Vagina (tissue), 2 donors: ENCODE data around the gene CASP10. TPM values are rescaled to one million over a fixed set of nuclear protein-coding genes. Genes with fewer than 3 reads are reported as not detected.

Experiments
- DNase-seq, 2 donors: peaks; one replicate each; pipeline ENCODE4 v3.0.0-alpha.2; 2017; ENCODE audit errors: extremely low spot score in 2 of 2
- H3K27ac ChIP-seq: fragments of 200-600 bp; sonication (generic); one replicate; pipeline ENCODE4 v1.5.1; 2019
- H3K27me3 ChIP-seq: fragments of 200-600 bp; sonication (generic); one replicate; pipeline ENCODE4 v1.5.1; 2019
- H3K36me3 ChIP-seq, 2 donors: fragments of 200-600 bp; sonication (generic); one replicate each; pipeline ENCODE4 v1.5.1; 2017 to 2019
- H3K4me1 ChIP-seq: fragments of 200-600 bp; sonication (generic); one replicate; pipeline ENCODE4 v1.5.1; 2019
- H3K4me3 ChIP-seq, 2 donors: fragments of 200-600 bp; sonication (generic); 1 replicate in 1 of 2; 2 replicates in 1 of 2; pipeline ENCODE4 v1.5.1; 2016 to 2019
- H3K9me3 ChIP-seq: fragments of 200-600 bp; sonication (generic); one replicate; pipeline ENCODE4 v1.5.1; 2019
- POLR2A ChIP-seq, 2 donors: fragments of 450-650 bp; IDR thresholded peaks; one replicate each; pipeline ENCODE4 v1.6.1; 2017; ENCODE audit warnings: antibody characterized with exemption in 2 of 2, mild to moderate bottlenecking in 2 of 2, moderate library complexity in 2 of 2
- POLR2AphosphoS5 ChIP-seq, 2 donors: sonication (generic); formaldehyde crosslinking; IDR thresholded peaks; one replicate each; pipeline ENCODE4 v1.9.0; 2017; ENCODE audit warnings: antibody characterized with exemption in 2 of 2, mild to moderate bottlenecking in 2 of 2, low read depth in 1 of 2; ENCODE audit not compliant: insufficient read depth in 1 of 2
- intact Hi-C: fragments of 100-400 bp; cut with DNase I; formaldehyde crosslinking; loops from one replicate; pipeline ENCODE4 v1.15.1; 2023
- total RNA-seq: library from RNA; depleted of rRNA; stranded (reverse); fragments of >200 nt; gene quantifications from one replicate; pipeline ENCODE4 v1.2.3, GENCODE V29; 2016
- TF ChIP-seq, protein P1 (sequence below), 3 experiments: fragments of 450-650 bp in 2 of 3; fragments of 200-600 bp in 1 of 3; sonication (generic) in 1 of 3; IDR thresholded peaks; one replicate each; pipeline ENCODE4 v1.5.1; 2017 to 2019; ENCODE audit warnings: antibody characterized with exemption in 3 of 3, mild to moderate bottlenecking in 2 of 3, moderate library complexity in 2 of 3

The CASP10 gene
- total RNA-seq, 1 donor from 2014 or later, result 8.3 TPM

DNA sequence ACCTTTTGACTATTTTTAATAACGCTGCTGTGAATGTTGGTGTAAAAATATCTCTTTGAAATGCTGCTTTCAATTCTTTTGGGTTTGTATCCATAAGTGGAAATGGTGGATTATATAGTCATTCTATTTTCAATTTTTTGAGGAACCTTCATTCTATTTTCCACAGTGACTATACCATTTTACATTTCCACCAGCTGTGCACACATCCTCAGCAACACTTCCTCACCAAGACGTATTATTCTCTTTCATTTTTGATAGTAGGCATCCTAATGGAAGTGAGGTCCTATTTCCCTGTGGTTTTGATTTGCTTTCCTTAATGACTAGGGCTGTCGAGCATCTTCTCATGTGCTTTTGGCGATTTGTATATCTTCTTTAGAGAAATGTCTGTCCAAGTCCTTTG lies 14.8 kb downstream of the CASP10 start:
- no peaks in the 10 kb centered on the region for H3K27me3 ChIP-seq

DNA sequence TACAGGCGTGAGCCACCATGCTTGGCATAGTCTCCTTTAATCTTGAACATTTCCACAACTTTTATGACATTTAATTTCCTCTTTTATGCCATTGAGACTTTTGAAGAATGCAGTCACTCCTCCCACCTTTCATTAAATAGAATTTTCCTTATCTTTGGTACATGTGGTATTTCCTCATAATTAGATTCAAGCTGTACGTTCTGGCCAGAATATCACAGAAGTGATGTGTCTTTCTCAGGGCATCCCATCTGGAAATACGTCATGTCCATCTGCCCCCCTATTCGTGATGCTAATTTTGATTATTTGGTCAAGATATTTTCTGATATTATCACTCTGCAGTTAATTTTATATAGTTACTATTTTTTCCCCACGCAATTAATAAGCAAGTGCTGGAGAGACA lies 16.9 kb downstream of the CASP10 start:
- Histone ChIP-seq H3K4me3 (no peak overlapping the region), H3K27ac (no peak overlapping the region), H3K4me1 (peaks cover 11% of the 10 kb centered on the region), H3K9me3 (no peaks in the 10 kb centered on the region), H3K27me3 (no peaks in the 10 kb centered on the region), H3K36me3 (no peaks in the 10 kb centered on the region)
- no peak for DNase-seq
- intact Hi-C loops, result no loop called here
- TF ChIP-seq, protein P1, sequence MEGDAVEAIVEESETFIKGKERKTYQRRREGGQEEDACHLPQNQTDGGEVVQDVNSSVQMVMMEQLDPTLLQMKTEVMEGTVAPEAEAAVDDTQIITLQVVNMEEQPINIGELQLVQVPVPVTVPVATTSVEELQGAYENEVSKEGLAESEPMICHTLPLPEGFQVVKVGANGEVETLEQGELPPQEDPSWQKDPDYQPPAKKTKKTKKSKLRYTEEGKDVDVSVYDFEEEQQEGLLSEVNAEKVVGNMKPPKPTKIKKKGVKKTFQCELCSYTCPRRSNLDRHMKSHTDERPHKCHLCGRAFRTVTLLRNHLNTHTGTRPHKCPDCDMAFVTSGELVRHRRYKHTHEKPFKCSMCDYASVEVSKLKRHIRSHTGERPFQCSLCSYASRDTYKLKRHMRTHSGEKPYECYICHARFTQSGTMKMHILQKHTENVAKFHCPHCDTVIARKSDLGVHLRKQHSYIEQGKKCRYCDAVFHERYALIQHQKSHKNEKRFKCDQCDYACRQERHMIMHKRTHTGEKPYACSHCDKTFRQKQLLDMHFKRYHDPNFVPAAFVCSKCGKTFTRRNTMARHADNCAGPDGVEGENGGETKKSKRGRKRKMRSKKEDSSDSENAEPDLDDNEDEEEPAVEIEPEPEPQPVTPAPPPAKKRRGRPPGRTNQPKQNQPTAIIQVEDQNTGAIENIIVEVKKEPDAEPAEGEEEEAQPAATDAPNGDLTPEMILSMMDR (IDR thresholded peaks at IDR 0.05), result no peak
- no peak for TF ChIP-seq POLR2AphosphoS5 (IDR thresholded peaks at IDR 0.05; ENCODE audit: insufficient read depth in 1 of 2, low read depth in 1 of 2)
- TF ChIP-seq POLR2A (IDR thresholded peaks at IDR 0.05), result no peak

More for the DNA sequence above, 14.8 kb downstream of the CASP10 start:
- H3K27ac ChIP-seq, result no peak overlapping the region
- TF ChIP-seq, protein P1 (IDR thresholded peaks at IDR 0.05), result no peak
- TF ChIP-seq POLR2A (IDR thresholded peaks at IDR 0.05), result no peak
- no peak for TF ChIP-seq POLR2AphosphoS5 (IDR thresholded peaks at IDR 0.05; ENCODE audit: insufficient read depth in 1 of 2, low read depth in 1 of 2)
- no peaks in the 10 kb centered on the region for H3K36me3 ChIP-seq
- H3K9me3 ChIP-seq, result no peaks in the 10 kb centered on the region
- no peaks in the 10 kb centered on the region for H3K4me1 ChIP-seq
- no peak for DNase-seq
- H3K4me3 ChIP-seq, result no peak overlapping the region
- intact Hi-C loops, result no loop called here

DNA sequence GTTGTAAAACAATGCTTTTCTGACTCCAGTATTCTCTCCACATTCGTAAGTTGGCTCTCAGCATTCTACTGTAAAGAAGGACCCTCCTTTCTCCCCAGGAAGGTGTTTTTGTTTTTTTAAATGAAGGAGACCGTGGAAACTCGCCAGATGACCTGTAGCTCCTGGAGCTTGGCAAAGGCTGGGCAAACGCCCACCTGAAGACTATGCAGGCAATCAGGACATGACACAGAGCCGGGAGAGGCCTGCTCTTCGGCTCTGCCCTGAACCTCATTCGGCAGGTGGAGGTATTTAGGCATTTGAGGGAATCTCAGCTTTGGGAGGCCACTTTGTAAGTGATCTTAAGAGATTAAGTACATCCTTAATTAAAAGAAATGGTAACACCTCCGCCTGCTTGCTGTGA lies 17.4 kb downstream of the CASP10 start:
- intact Hi-C loops, result no loop called here
- Histone ChIP-seq H3K27me3 (no peaks in the 10 kb centered on the region), H3K9me3 (no peaks in the 10 kb centered on the region), H3K27ac (no peak overlapping the region), H3K36me3 (no peaks in the 10 kb centered on the region), H3K4me1 (peaks cover 11% of the 10 kb centered on the region), H3K4me3 (no peak overlapping the region)
- no peak for TF ChIP-seq POLR2A (IDR thresholded peaks at IDR 0.05)
- TF ChIP-seq, protein P1 (IDR thresholded peaks at IDR 0.05), result no peak
- no peak for TF ChIP-seq POLR2AphosphoS5 (IDR thresholded peaks at IDR 0.05; ENCODE audit: insufficient read depth in 1 of 2, low read depth in 1 of 2)
- no peak for DNase-seq

DNA sequence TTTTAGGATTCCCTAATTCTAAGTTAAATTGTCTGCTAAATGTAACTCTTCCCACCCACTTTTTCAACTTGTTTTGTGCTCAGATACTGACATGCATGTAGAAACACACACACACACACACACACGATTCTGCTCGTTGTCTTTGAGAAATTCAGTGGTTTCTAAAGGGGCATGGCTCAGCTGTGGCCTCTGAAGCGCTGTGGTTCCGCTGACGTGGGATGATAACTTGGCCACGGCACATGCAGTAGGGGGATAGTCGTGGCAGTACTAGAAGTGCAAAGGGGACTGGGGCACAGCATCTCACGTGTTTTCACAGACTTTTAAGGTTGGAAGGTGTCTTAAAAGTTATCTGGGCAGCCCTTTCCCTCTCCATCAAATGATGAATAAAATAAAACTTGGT lies 18.4 kb downstream of the CASP10 start:
- H3K4me1 ChIP-seq, result peaks cover 11% of the 10 kb centered on the region
- DNase-seq, result no peak
- H3K36me3 ChIP-seq, result no peaks in the 10 kb centered on the region
- intact Hi-C loops, result no loop called here
- no peaks in the 10 kb centered on the region for H3K27me3 ChIP-seq
- H3K27ac ChIP-seq, result no peak overlapping the region
- no peaks in the 10 kb centered on the region for H3K9me3 ChIP-seq
- H3K4me3 ChIP-seq, result no peak overlapping the region
- TF ChIP-seq, protein P1 (IDR thresholded peaks at IDR 0.05), result no peak
- TF ChIP-seq POLR2A (IDR thresholded peaks at IDR 0.05) (no peak), POLR2AphosphoS5 (IDR thresholded peaks at IDR 0.05; ENCODE audit: insufficient read depth in 1 of 2, low read depth in 1 of 2) (no peak)

DNA sequence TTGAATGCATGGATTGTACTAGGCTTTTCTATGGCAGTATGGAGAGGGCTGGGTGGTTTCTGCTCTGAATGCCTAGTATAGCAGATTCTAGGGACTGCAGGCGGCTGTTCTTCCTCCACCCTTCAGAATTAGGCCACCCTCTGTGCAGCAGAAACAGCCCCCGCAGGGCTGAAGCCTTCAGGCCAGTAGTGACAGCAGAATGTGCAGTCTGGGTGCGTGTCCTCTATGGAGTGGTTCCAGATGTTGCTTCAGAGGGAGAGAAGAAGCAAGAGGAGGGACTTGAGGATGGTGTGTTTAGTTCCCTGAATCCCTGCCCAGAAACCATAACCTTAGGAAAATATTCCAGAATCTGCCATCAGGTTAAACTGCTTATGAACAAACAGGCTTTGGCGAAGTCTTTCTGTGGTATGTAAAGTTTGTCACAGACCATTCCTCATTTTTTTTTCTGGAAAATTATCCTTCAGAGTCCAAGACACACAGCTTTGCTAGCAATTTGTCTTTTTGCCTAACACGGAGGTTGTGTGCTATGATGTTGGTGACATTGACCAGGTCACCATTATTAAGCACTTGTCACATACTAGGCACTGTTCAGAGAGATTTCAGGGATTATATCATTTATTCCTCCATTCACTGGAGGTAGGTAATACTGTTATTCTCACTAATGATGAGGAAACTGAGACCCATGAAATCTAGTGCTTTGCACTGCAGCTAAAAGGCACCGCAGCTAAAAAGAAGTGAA lies 21.1 kb downstream of the CASP10 start:
- no peaks in the 10 kb centered on the region for H3K36me3 ChIP-seq
- no peak for DNase-seq
- TF ChIP-seq, protein P1 (IDR thresholded peaks at IDR 0.05), result no peak
- TF ChIP-seq POLR2AphosphoS5 (IDR thresholded peaks at IDR 0.05; ENCODE audit: insufficient read depth in 1 of 2, low read depth in 1 of 2) (no peak), POLR2A (IDR thresholded peaks at IDR 0.05) (no peak)
- no peak overlapping the region for H3K27ac ChIP-seq
- intact Hi-C loops, result no loop called here
- no peaks in the 10 kb centered on the region for H3K27me3 ChIP-seq
- H3K4me1 ChIP-seq, result peaks cover 11% of the 10 kb centered on the region
- H3K9me3 ChIP-seq, result no peaks in the 10 kb centered on the region
- H3K4me3 ChIP-seq, result no peak overlapping the region
